Astrocyte (in vitro differentiated cells and primary cell): ENCODE results near the gene GSE1.

Source experiments
- CTCF ChIP-seq: IDR thresholded peaks from 2 replicates; pipeline ENCODE4 v1.5.1; 2011; ENCODE audit warnings: low read depth, mild to moderate bottlenecking, inconsistent platforms, low read length, moderate library complexity; ENCODE audit not compliant: insufficient read depth
- EZH2 ChIP-seq: IDR thresholded peaks from 2 replicates; pipeline ENCODE4 v1.6.1; 2012; ENCODE audit warnings: mild to moderate bottlenecking, low read length, inconsistent platforms; ENCODE audit not compliant: insufficient read depth

GRCh38 chr16:85668676-85669424 lies 55.7 kb downstream of the GSE1 start:
- TF ChIP-seq EZH2: no peak
- no peak for TF ChIP-seq CTCF
